ENCODE data around the gene KCNIP1.

The KCNIP1 gene

DNA sequence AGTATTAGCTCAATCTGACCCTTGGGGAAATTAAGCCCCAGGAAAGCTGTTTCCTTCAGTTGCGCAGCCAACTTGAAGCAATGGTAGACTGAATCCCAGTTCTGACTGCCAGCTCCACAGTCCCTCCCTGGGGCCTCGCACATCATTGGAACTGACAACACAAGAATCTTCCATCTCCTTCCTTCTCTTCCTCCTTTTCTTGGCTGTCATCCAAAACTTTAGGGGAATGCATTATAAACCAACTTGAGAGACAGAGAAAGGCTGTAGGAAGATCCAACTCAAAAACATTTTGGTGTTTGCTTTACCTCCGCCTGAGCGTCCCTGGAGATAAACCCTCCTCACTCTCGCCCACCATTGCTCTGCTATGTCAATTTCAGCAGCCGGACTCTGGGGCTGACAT, 16.6 kb downstream of the KCNIP1 start:
- no peak for TF ChIP-seq FOXM1 (IDR thresholded peaks at IDR 0.05; ENCODE audit: borderline replicate concordance, low read depth)
- TF ChIP-seq RAD21 (IDR thresholded peaks at IDR 0.05; ENCODE audit: low read depth): no peak
- TF ChIP-seq EP300 (IDR thresholded peaks at IDR 0.05; ENCODE audit: borderline replicate concordance): no peak
- TF ChIP-seq ZBTB7A (IDR thresholded peaks at IDR 0.05; ENCODE audit: low read depth): no peak
- TF ChIP-seq TCF12 (IDR thresholded peaks at IDR 0.05; ENCODE audit: low read depth): no peak
- TF ChIP-seq MAX (IDR thresholded peaks at IDR 0.05): no peak
- TF ChIP-seq CEBPB (IDR thresholded peaks at IDR 0.05): no peak
- TF ChIP-seq REST (IDR thresholded peaks at IDR 0.05; ENCODE audit: low read depth): no peak
- no peak for TF ChIP-seq USF1 (IDR thresholded peaks at IDR 0.05)
- no peak for TF ChIP-seq TEAD4 (IDR thresholded peaks at IDR 0.05)
- no peak for TF ChIP-seq CREB1 (IDR thresholded peaks at IDR 0.05; ENCODE audit: low read depth)

DNA sequence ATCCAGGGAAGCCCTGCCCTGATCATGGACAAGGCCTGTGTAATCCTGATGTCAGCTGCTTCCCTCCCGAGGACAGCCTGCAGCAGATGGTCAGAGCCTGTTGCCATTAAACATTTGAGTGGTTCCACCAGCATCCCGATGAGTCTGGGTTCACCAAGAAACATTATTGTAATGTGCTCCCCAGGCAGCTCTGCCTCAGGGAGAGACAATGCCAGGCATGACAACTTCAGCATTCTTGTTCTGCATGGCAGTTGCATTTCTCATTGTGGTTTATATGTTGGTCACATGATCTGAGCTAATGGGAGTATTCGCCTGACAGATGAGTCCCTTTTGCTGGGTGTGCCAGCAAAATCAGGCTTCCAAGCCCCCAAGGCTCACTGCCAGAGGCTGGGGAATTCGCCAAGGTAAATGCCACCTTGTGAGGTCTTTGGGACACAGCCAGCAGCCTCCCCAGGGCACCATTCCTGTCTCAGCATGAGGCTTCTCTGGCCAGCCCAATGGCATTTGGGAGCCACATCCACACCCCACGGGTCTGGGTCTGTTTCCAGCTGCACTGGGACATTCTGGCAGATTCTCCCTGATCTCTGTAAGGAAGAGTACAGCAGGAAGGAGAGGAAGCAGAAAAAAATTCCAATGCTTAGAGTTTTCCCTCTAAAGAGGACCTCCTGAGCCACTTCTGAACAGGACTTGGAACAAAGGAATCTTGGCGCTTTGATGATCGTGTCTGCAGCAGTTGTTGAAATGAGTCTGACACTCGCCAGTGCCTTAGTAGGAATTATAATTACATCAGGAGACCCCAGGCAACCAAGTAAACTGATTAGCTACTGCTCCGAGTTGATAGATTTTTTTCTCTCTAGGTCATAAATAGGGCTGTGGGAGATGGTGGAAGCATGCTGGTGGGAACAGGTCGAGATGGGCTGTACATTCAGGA, 18.7 kb downstream of the KCNIP1 start:
- TF ChIP-seq EP300 (IDR thresholded peaks at IDR 0.05; ENCODE audit: borderline replicate concordance) (peak; percentile 99), NFIC (IDR thresholded peaks at IDR 0.05) (peak; percentile 100), TAF1 (IDR thresholded peaks at IDR 0.05; ENCODE audit: low read depth) (0 out of 2 replicates have a peak, but pooled peaks have one; percentile 11), YY1 (IDR thresholded peaks at IDR 0.05; ENCODE audit: low read depth) (no peak; the same call in 1 of the 2 replicates), FOXM1 (IDR thresholded peaks at IDR 0.05; ENCODE audit: borderline replicate concordance, low read depth) (peak; percentile 98), TCF12 (IDR thresholded peaks at IDR 0.05; ENCODE audit: low read depth) (peak; percentile 100), RAD21 (IDR thresholded peaks at IDR 0.05; ENCODE audit: low read depth) (peak; percentile 20), USF1 (IDR thresholded peaks at IDR 0.05) (peak; percentile 94), CREB1 (IDR thresholded peaks at IDR 0.05; ENCODE audit: low read depth) (no peak), MAX (IDR thresholded peaks at IDR 0.05) (peak; percentile 89), CEBPB (IDR thresholded peaks at IDR 0.05) (peak; percentile 36; the same call in 1 of the 2 replicates), TEAD4 (IDR thresholded peaks at IDR 0.05) (peak; percentile 99), EGR1 (IDR thresholded peaks at IDR 0.05) (no peak), ZBTB7A (IDR thresholded peaks at IDR 0.05; ENCODE audit: low read depth) (no peak), REST (IDR thresholded peaks at IDR 0.05; ENCODE audit: low read depth) (no peak)

DNA sequence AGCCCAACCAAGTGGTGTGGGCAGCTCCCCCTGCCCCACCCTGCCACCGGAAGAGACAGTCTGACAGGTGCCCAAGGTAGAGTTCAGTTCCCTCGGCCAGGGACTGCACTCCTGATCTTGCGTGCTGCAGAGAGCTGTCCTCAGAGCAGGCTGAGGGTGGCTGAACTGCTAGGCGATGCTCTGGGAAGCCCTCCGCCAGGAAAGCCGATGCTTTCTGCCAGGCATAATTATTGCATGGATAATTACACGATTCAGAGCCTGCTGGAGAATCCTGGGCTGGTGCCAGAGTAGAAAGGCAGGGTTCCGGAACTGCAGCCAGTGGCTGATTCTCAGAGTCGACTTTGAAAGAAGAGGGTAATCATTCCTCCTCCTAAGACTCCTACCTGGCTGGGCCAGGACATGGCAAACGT, 19.3 kb downstream of the KCNIP1 start:
- TF ChIP-seq EP300 (IDR thresholded peaks at IDR 0.05; ENCODE audit: borderline replicate concordance): peak; percentile 54
- TF ChIP-seq TAF1 (IDR thresholded peaks at IDR 0.05; ENCODE audit: low read depth): 0 out of 2 replicates have a peak, but pooled peaks have one; percentile 13
- TF ChIP-seq TEAD4 (IDR thresholded peaks at IDR 0.05): peak; percentile 63; the same call in 1 of the 2 replicates
- no peak for TF ChIP-seq REST (IDR thresholded peaks at IDR 0.05; ENCODE audit: low read depth)
- TF ChIP-seq MAX (IDR thresholded peaks at IDR 0.05): no peak
- no peak; the same call in 1 of the 2 replicates for TF ChIP-seq USF1 (IDR thresholded peaks at IDR 0.05)
- peak; percentile 82 for TF ChIP-seq TCF12 (IDR thresholded peaks at IDR 0.05; ENCODE audit: low read depth)
- no peak for TF ChIP-seq CREB1 (IDR thresholded peaks at IDR 0.05; ENCODE audit: low read depth)
- TF ChIP-seq FOXM1 (IDR thresholded peaks at IDR 0.05; ENCODE audit: borderline replicate concordance, low read depth): no peak; the same call in 1 of the 2 replicates
- no peak for TF ChIP-seq ZBTB7A (IDR thresholded peaks at IDR 0.05; ENCODE audit: low read depth)
- TF ChIP-seq EGR1 (IDR thresholded peaks at IDR 0.05): no peak
- TF ChIP-seq CEBPB (IDR thresholded peaks at IDR 0.05): peak; percentile 78
- 0 out of 2 replicates have a peak, but pooled peaks have one; percentile 21 for TF ChIP-seq YY1 (IDR thresholded peaks at IDR 0.05; ENCODE audit: low read depth)
- TF ChIP-seq RAD21 (IDR thresholded peaks at IDR 0.05; ENCODE audit: low read depth): peak; percentile 27; the same call in 1 of the 2 replicates
- TF ChIP-seq NFIC (IDR thresholded peaks at IDR 0.05): peak; percentile 96

Measured in Ishikawa (cell line).